ENCODE measurements around the gene SLC44A4. TPM values are rescaled to one million over a fixed set of nuclear protein-coding genes. Genes with fewer than 3 reads are reported as not detected.

The SLC44A4 gene
- total and polyA plus RNA-seq, 2 of the 8 experiments (the other 6 are each of a cell fraction or from before 2014, with no cell fraction given): 4.8 to 7.0 TPM

- H3K23ac ChIP-seq (ENCODE audit: insufficient read length): no peak overlapping the region
- no peaks in the 10 kb centered on the region for H3K79me2 ChIP-seq (ENCODE audit: control insufficient read depth in 1 of 2, insufficient read depth in 2 of 2, low read length in 2 of 2)
- DNase-seq (ENCODE audit: low read depth in 1 of 2, low spot score in 2 of 2): no peak
- H4K91ac ChIP-seq (replicated peaks; ENCODE audit: insufficient read length, low read length): no peak overlapping the region
- peak overlapping the region in 1 of 4 experiments; percentile 18; a peak in 1 of 7 replicates for H3K9ac ChIP-seq (replicated peaks in 1 of 4; ENCODE audit: extremely low read depth in 1 of 4, low read depth in 3 of 4, low read length in 3 of 4)
- H3K23me2 ChIP-seq (ENCODE audit: low read depth, low read length): no peaks in the 10 kb centered on the region
- H4K5ac ChIP-seq (ENCODE audit: insufficient read length, low read depth, low read length): no peak overlapping the region
- H3K14ac ChIP-seq (ENCODE audit: insufficient read length): no peak overlapping the region
- H2AFZ ChIP-seq (ENCODE audit: low read length): no peak overlapping the region
- no peaks in the 10 kb centered on the region for H3K4me1 ChIP-seq (replicated peaks in 1 of 4; ENCODE audit: control insufficient read depth in 3 of 4, insufficient read depth in 4 of 4, low read length in 3 of 4)
- H2BK5ac ChIP-seq (ENCODE audit: low read depth, low read length): no peak overlapping the region
- no peak for FAIRE-seq
- peak overlapping the region in 1 of 2 experiments; percentile 34; a peak in 1 of 4 replicates for H3K4me2 ChIP-seq (ENCODE audit: insufficient read depth in 1 of 2, low read depth in 2 of 2, low read length in 2 of 2)
- H2BK120ac ChIP-seq (replicated peaks; ENCODE audit: low read depth, low read length): no peak overlapping the region
- H3K56ac ChIP-seq (replicated peaks; ENCODE audit: insufficient read length, low read depth, low read length): no peak overlapping the region
- H2BK15ac ChIP-seq (ENCODE audit: low read length): no peak overlapping the region
- H2AK5ac ChIP-seq (ENCODE audit: low read depth, low read length): no peak overlapping the region
- H3K27ac ChIP-seq (ENCODE audit: low read depth, low read length): no peak overlapping the region
- no peak overlapping the region for H3K4me3 ChIP-seq (ENCODE audit: extremely low read depth in 1 of 4, insufficient read depth in 2 of 4, low read depth in 3 of 4, low read length in 4 of 4)
- H2BK20ac ChIP-seq (ENCODE audit: low read length): no peak overlapping the region
- H3K79me1 ChIP-seq (ENCODE audit: low read depth, low read length): no peaks in the 10 kb centered on the region
- no peak overlapping the region for H3K4ac ChIP-seq (replicated peaks; ENCODE audit: insufficient read length, low read depth, low read length)
- peaks cover 6 to 7% of the 10 kb centered on the region in 2 experiments; a peak in 1 of 4 replicates for H3K9me3 ChIP-seq (ENCODE audit: insufficient read depth in 2 of 2, low read depth in 1 of 2, low read length in 1 of 2)
- H4K8ac ChIP-seq (ENCODE audit: extremely low read depth, insufficient read depth, low read length): no peak overlapping the region
- ChIA-PET POLR2A (ENCODE audit: partially characterized antibody) (interaction anchor here (0.6 to 12.6 kb wide), 8 partner anchors 9 to 702 kb away, joined by 3 to 189 read pairs (median 3); partner anchors contain the start of gene NEU1), CTCF (ENCODE audit: partially characterized antibody) (interaction anchor here (0.6 to 1.3 kb wide), 3 partner anchors 12 to 557 kb away, joined by 3 to 4 read pairs (median 3); no protein-coding TSS in a partner anchor)
- H3K27me3 ChIP-seq (replicated peaks in 1 of 4; ENCODE audit: control insufficient read depth in 3 of 4, extremely low read depth in 1 of 4, insufficient read depth in 3 of 4, low read length in 3 of 4): no peaks in the 10 kb centered on the region
- peaks cover 0 to 4% (median 0%) of the 10 kb centered on the region in 4 experiments; a peak in 2 of 8 replicates for H3K36me3 ChIP-seq (ENCODE audit: control insufficient read depth in 2 of 4, insufficient read depth in 4 of 4, low read length in 3 of 4)
- H2BK12ac ChIP-seq (ENCODE audit: low read depth, low read length): no peak overlapping the region
- no peak overlapping the region for H3K18ac ChIP-seq (ENCODE audit: extremely low read depth, low read length)
- WGBS, 2 experiments (ENCODE audit: extremely low coverage in 1 of 2, insufficient coverage in 1 of 2, insufficient read length in 1 of 2, insufficient replicate concordance in 2 of 2, low coverage in 1 of 2, low lambda C conversion rate in 2 of 2, missing lambda C conversion rate in 1 of 2): 94% methylated on average over 2 of the region's 2 CpGs; no CpG with 5 or more reads in 1 of the 2 experiments
- no peaks in the 10 kb centered on the region for H4K20me1 ChIP-seq (replicated peaks in 1 of 2; ENCODE audit: control insufficient read depth in 1 of 2, insufficient read depth in 2 of 2, low read length in 2 of 2)
- TF ChIP-seq TEAD4 (IDR thresholded peaks at IDR 0.05; ENCODE audit: low read depth, low read length): no peak
- no peak for TF ChIP-seq KDM4A (IDR thresholded peaks at IDR 0.05; ENCODE audit: low read depth, low read length, severe bottlenecking)
- TF ChIP-seq TCF12 (IDR thresholded peaks at IDR 0.05; ENCODE audit: low read depth, low read length): no peak
- TF ChIP-seq JUN (IDR thresholded peaks at IDR 0.05; ENCODE audit: low read depth, low read length): no peak
- no peak for TF ChIP-seq CEBPB (IDR thresholded peaks at IDR 0.05; ENCODE audit: low read depth, low read length)
- TF ChIP-seq YY1 (IDR thresholded peaks at IDR 0.05; ENCODE audit: low read depth, low read length): no peak
- TF ChIP-seq JUND (IDR thresholded peaks at IDR 0.05; ENCODE audit: low read length): no peak
- TF ChIP-seq NRF1 (IDR thresholded peaks at IDR 0.05; ENCODE audit: low read depth, low read length): no peak
- TF ChIP-seq RAD21 (IDR thresholded peaks at IDR 0.05 in 1 of 2, conservative IDR thresholded peaks at IDR 0.05 in 1 of 2; ENCODE audit: low read depth in 2 of 2, low read length in 2 of 2): no peak
- TF ChIP-seq NANOG (IDR thresholded peaks at IDR 0.05; ENCODE audit: insufficient read depth, low read depth, low read length, poor library complexity, severe bottlenecking): no peak
- no peak for TF ChIP-seq TAF7 (optimal IDR thresholded peaks at IDR 0.05; ENCODE audit: borderline replicate concordance, low read depth, low read length)
- no peak for TF ChIP-seq SIN3A (conservative IDR thresholded peaks at IDR 0.05 in 1 of 2, IDR thresholded peaks at IDR 0.05 in 1 of 2; ENCODE audit: low read depth in 1 of 2, low read length in 2 of 2)
- TF ChIP-seq SUZ12 (IDR thresholded peaks at IDR 0.05; ENCODE audit: low read length): no peak
These were observed 27.3 kb downstream of the SLC44A4 start for GRCh38 chr6:31851485-31851832.

Data from H1 (cell line).